Gastrocnemius medialis (tissue), 4 donors: ENCODE data around the gene ARHGAP30. TPM values are rescaled to one million over a fixed set of nuclear protein-coding genes. Genes with fewer than 3 reads are reported as not detected.
"Not testable (repeated sequence)": the region's sequence is repeated elsewhere in the genome, so short reads cannot be mapped to it uniquely, and the experiment has no call there.

ENCODE experiments used
- ATAC-seq, 2 donors: fragments of 150-250 bp; one replicate each; pipeline ENCODE4 v1.9.1; 2016
- DNase-seq, 2 donors: peaks; one replicate each; pipeline ENCODE4 v3.0.0-alpha.2; 2019
- H3K27ac ChIP-seq, 4 donors: fragments of 200-600 bp; sonication (generic); 1 replicate in 1 of 4; 2 replicates in 3 of 4; pipeline ENCODE4 v1.5.1; 2016 to 2018; ENCODE audit warnings: mild to moderate bottlenecking in 2 of 4, moderate library complexity in 1 of 4
- H3K27me3 ChIP-seq, 3 donors: fragments of 200-600 bp; sonication (generic) in 2 of 3; 1 replicate in 1 of 3; 2 replicates in 2 of 3; pipeline versions ENCODE4 v1.5.1 to v1.6.0; 2016 to 2019; ENCODE audit warnings: mild to moderate bottlenecking in 1 of 3, moderate library complexity in 1 of 3
- H3K36me3 ChIP-seq, 2 donors: fragments of 200-600 bp; sonication (generic) in 1 of 2; one replicate each; pipeline ENCODE4 v1.5.1; 2017 to 2018
- H3K4me1 ChIP-seq, 2 donors: fragments of 200-600 bp; sonication (generic) in 1 of 2; one replicate each; pipeline ENCODE4 v1.5.1; 2016 to 2017; ENCODE audit warnings: mild to moderate bottlenecking in 2 of 2
- H3K4me3 ChIP-seq, 4 donors: fragments of 200-600 bp; sonication (generic) in 3 of 4; 1 replicate in 1 of 4; 2 replicates in 3 of 4; pipeline ENCODE4 v1.5.1; 2016 to 2019; ENCODE audit warnings: mild to moderate bottlenecking in 2 of 4
- H3K9me3 ChIP-seq, 3 donors: fragments of 200-600 bp; sonication (generic) in 2 of 3; 1 replicate in 1 of 3; 2 replicates in 2 of 3; pipeline ENCODE4 v1.5.1; 2016 to 2019
- CTCF ChIP-seq, 5 experiments: fragments of 450-650 bp in 3 of 5; fragments of 200-600 bp in 2 of 5; sonication (generic) in 2 of 5; IDR thresholded peaks in 4 of 5; conservative IDR thresholded peaks in 1 of 5; 1 replicate in 4 of 5; 2 replicates in 1 of 5; pipeline ENCODE4 v1.5.1; 2016 to 2019; ENCODE audit warnings: antibody characterized with exemption in 5 of 5, mild to moderate bottlenecking in 3 of 5, moderate library complexity in 3 of 5
- POLR2A ChIP-seq, 2 donors: fragments of 450-650 bp; IDR thresholded peaks; one replicate each; pipeline ENCODE4 v1.6.1; 2017; ENCODE audit warnings: antibody characterized with exemption in 2 of 2, mild to moderate bottlenecking in 2 of 2, moderate library complexity in 2 of 2
- in situ Hi-C, 4 donors: fragments of 200-750 bp; cut with MboI; loops; one replicate each; pipeline versions ENCODE4 v1.15.0 to v1.8.0; 2017; ENCODE audit warnings: low sequenced_read_pairs in 4 of 4
- intact Hi-C: fragments of 100-400 bp; cut with DNase I; formaldehyde crosslinking; loops from one replicate; pipeline ENCODE4 v1.15.1; 2023; ENCODE audit warnings: low total_unique reads
- total RNA-seq, 4 donors: library from RNA; depleted of rRNA; stranded (reverse); fragments of >200 nt; gene quantifications; one replicate each; pipeline versions ENCODE4 v1.1.0 to v1.2.3, GENCODE V29; 2016

ARHGAP30 gene
- total RNA-seq, 4 donors from 2014 or later, result 0.61 to 1.6 (median 1.0) TPM

- peaks cover 0 to 12% of the 10 kb centered on the region in 2 donors for H3K4me1 ChIP-seq
- H3K27me3 ChIP-seq, result peaks cover 0 to 33% (median 8%) of the 10 kb centered on the region in 3 donors
- ATAC-seq (no peak), DNase-seq (no peak)
- no peak overlapping the region for H3K4me3 ChIP-seq
- in situ Hi-C loops, result no loop called here
- TF ChIP-seq CTCF (IDR thresholded peaks at IDR 0.05 in 4 of 5, conservative IDR thresholded peaks at IDR 0.05 in 1 of 5) (no peak), POLR2A (IDR thresholded peaks at IDR 0.05) (no peak)
- H3K9me3 ChIP-seq, result no peaks in the 10 kb centered on the region
- H3K27ac ChIP-seq, result peak overlapping the region in 2 of 4 donors; percentile 77 to 78
- intact Hi-C loops, result no loop called here
- H3K36me3 ChIP-seq, result no peaks in the 10 kb centered on the region
Observed at GRCh38 chr1:161018631-161018930, 51.1 kb downstream of the ARHGAP30 start.

- TF ChIP-seq POLR2A (IDR thresholded peaks at IDR 0.05), result no peak
- no peak for TF ChIP-seq CTCF (IDR thresholded peaks at IDR 0.05 in 4 of 5, conservative IDR thresholded peaks at IDR 0.05 in 1 of 5)
- in situ Hi-C loops, result no loop called here
- H3K36me3 ChIP-seq, result no peaks in the 10 kb centered on the region
- peak overlapping the region in 2 of 4 donors; percentile 22 to 78 for H3K27ac ChIP-seq
- intact Hi-C loops, result no loop called here
- DNase-seq (no peak), ATAC-seq (no peak)
- peaks cover 0 to 33% (median 8%) of the 10 kb centered on the region in 3 donors for H3K27me3 ChIP-seq
- H3K4me3 ChIP-seq, result no peak overlapping the region
- H3K9me3 ChIP-seq, result no peaks in the 10 kb centered on the region
- peaks cover 0 to 12% of the 10 kb centered on the region in 2 donors for H3K4me1 ChIP-seq
Observed at GRCh38 chr1:161017756-161018630, 51.7 kb downstream of the ARHGAP30 start.

DNA sequence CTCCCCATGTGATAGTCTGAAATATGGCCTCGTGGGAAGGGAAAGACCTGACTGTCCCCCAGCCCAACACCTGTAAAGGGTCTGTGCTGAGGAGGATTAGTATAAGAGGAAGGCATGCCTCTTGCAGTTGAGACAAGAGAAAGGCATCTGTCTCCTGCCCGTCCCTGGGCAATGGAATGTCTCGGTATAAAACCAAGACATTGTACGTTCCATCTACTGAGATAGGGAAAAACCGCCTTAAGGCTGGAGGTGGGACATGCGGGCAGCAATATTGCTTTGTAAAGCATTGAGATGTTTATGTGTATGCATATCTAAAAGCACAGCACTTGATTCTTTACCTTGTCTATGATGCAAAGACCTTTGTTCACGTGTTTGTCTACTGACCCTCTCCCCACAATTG is 52.5 kb downstream of the ARHGAP30 start:
- peaks cover 0 to 12% of the 10 kb centered on the region in 2 donors for H3K4me1 ChIP-seq
- intact Hi-C loops, H3K36me3 ChIP-seq, in situ Hi-C loops, H3K27ac ChIP-seq, H3K4me3 ChIP-seq, DNase-seq, H3K9me3 ChIP-seq, ATAC-seq: not testable (repeated sequence)
- peaks cover 0 to 31% (median 1%) of the 10 kb centered on the region in 3 donors for H3K27me3 ChIP-seq

- intact Hi-C loops, ATAC-seq, H3K36me3 ChIP-seq, H3K9me3 ChIP-seq, DNase-seq, in situ Hi-C loops, H3K4me3 ChIP-seq: not testable (repeated sequence)
- H3K27ac ChIP-seq, result peak overlapping the region in 1 of 4 donors; percentile 13
- H3K27me3 ChIP-seq, result peaks cover 0 to 26% (median 0%) of the 10 kb centered on the region in 3 donors
- H3K4me1 ChIP-seq, result peaks cover 0 to 12% of the 10 kb centered on the region in 2 donors
Observed at GRCh38 chr1:161016683-161017082, 53.0 kb downstream of the ARHGAP30 start.

- Histone ChIP-seq H3K27ac (peak overlapping the region; percentile 71 to 78 (median 76)), H3K36me3 (no peaks in the 10 kb centered on the region), H3K4me1 (peaks cover 0 to 4% of the 10 kb centered on the region in 2 donors), H3K27me3 (peaks cover 0 to 9% (median 0%) of the 10 kb centered on the region in 3 donors), H3K9me3 (no peaks in the 10 kb centered on the region), H3K4me3 (peak overlapping the region in 2 of 4 donors; percentile 26 to 38)
- in situ Hi-C loops (no loop called here), intact Hi-C loops (no loop called here)
- DNase-seq, result peak; percentile 56 to 62
- TF ChIP-seq CTCF (IDR thresholded peaks at IDR 0.05 in 4 of 5, conservative IDR thresholded peaks at IDR 0.05 in 1 of 5) (no peak), POLR2A (IDR thresholded peaks at IDR 0.05) (peak in 1 of 2 donors; percentile 50)
- peak; percentile 87 to 88 for ATAC-seq
Observed at GRCh38 chr1:161013488-161014230, 56.0 kb downstream of the ARHGAP30 start.
